ENCODE measurements around the gene IL2RA.

The IL2RA gene

DNA sequence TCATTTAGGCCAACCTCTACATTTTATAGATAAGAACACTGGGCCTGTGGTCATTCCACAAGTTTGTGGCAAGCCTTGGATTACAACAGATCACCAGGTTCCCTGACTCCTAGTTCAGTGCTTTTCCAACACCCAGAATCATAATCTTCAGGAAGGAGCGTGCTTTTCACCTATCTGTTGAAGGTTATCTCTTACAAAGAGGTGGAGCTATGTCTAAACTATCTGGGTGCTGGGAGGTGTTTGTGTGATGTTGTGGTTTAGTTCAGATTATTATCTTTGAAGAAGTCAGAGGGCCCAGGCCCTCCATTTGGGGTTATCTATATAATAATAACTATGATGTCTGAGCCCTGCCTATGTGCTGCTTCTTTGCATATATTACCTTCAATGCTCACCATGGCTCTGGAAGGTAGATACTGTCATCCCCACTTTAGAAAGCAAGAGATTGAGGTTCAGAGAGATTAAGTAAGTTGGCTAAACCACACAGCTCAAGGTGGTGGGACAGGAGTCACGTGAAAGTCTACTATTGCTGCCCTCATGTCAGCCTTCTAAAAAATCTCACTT lies 24.0 kb downstream of the IL2RA start:
- DNase-seq (ENCODE audit: low read depth in 2 of 2), result no peak

GRCh38 chr10:6037422-6037821 lies 24.7 kb downstream of the IL2RA start:
- DNase-seq (ENCODE audit: low read depth in 2 of 2), result no peak

DNA sequence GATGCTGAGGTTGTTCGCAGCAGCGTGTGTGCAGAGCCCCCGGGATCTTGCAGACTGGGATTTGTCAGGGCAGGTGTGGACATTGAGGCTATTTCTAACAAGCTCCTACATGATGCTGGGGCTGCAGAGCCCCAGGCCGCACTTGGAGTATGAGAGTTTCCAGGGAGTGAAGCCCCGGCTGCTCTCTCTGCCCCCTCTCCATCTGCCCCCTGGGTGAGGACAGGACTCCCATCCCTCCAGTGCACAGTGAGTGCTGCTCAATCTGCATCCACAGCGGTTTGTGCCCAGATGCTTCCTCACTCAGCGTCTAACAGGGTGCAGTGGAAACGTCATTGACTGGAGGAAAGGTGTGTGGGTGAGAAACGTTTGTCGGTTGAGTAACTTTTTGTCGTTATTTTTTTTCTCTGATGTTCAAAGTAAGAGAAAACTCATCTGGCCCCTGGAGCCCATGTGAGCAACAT lies 25.3 kb downstream of the IL2RA start:
- DNase-seq (ENCODE audit: low read depth in 2 of 2), result no peak

- no peak for DNase-seq (ENCODE audit: low read depth in 2 of 2)
These were observed 26.1 kb downstream of the IL2RA start for GRCh38 chr10:6035931-6036575.

GRCh38 chr10:6035101-6035834 lies 26.9 kb downstream of the IL2RA start:
- no peak for DNase-seq (ENCODE audit: low read depth in 2 of 2)

GRCh38 chr10:6034371-6034770 lies 27.8 kb downstream of the IL2RA start:
- no peak for DNase-seq (ENCODE audit: low read depth in 2 of 2)

- DNase-seq (ENCODE audit: low read depth in 2 of 2), result no peak
These were observed 28.2 kb downstream of the IL2RA start for GRCh38 chr10:6033954-6034353.

DNA sequence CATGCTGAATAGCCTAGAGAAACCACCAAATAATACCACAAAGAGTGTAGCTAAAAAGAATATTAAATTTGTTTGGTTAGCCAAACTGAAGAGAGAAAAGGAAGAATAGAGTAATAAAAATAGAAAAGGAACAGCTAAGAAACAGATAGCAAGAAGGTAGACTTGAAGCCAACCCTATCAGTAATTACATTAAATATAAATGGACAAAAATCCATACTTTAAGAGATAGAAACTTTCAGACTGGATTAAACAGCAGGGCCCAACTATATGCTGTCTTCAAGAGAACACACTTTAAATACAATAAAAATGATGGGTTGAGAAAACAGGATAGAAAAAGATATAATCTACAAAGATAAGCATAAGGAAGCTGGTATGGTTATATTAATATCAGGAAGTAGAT lies 31.2 kb downstream of the IL2RA start:
- no peak for DNase-seq (ENCODE audit: low read depth in 2 of 2)

GRCh38 chr10:6030217-6030616 lies 31.9 kb downstream of the IL2RA start:
- no peak for DNase-seq (ENCODE audit: low read depth in 2 of 2)

DNA sequence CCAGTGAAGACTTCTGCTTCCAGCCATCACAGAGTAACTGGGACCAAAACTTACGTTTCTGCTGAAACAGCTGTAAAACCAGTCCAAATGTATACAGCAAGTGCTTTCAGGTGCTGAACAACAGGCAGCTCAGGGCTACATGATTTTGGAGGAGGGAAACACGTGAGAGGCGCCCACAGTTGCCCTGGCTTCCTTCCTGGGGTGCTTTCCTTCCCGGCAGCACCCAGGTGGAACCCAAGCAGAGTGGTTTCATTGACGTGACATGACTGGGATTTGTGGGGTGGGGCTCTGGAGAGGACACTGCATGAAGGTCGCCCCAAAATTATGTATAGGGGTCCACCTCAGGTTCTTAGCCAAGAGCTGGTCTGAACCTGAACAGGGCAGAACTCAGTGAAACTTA lies 34.2 kb downstream of the IL2RA start:
- DNase-seq (ENCODE audit: low read depth in 2 of 2), result no peak

GRCh38 chr10:6025683-6026255 lies 36.4 kb downstream of the IL2RA start:
- no peak for DNase-seq (ENCODE audit: low read depth in 2 of 2)

- DNase-seq (ENCODE audit: low read depth in 2 of 2), result no peak
These were observed 37.9 kb downstream of the IL2RA start for GRCh38 chr10:6024334-6024682.

DNA sequence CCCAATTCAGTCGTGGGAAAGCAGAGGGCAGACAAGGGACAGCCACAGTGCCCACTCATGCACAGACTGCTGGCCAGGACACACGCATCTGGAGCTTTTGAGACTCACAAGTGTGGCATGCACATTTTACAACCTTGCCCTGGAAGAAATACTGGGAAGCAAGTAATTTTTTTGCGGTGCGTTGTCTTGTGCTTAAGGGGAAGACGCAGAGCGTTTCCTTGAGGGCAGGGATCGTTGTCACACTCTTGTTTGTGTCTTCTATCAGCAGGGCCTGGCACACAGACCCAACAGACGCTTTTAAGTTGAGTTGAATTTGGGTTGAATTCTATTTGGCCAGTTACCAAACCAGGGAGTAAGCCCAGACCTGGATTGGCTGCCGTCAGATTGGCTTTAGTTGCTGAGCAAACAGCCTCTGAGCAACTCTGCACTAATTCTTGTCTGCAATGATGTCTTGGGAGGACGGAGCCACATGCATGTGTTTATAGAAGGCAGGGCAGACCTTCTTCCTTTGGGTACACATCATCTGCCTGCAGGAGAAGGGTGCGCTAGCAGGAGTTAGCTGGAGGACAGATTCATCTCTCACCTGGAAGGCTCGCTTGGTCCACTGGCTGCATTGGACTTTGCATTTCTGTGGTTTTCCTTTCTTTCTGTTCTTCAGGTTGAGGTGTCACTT lies 38.4 kb downstream of the IL2RA start:
- DNase-seq (ENCODE audit: low read depth in 2 of 2), result no peak

DNA sequence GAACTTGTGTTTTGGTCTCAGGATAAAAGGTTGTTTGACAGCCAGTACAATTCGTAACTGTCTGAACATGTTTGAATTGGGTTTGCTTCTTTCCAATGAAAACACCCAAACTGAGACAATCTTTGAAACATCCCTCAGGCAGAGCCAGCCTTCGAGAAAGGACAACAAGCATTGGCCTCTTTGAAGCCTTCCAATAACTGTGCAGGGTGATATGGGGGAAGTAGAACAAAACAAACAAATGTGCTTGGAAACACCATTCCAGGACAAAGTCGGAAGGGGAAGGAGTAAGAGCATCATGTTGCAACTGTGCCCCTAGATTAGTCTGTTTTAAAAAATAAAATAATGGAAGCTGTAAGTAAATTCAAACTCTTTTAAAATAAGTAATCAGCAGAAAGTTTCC lies 39.5 kb downstream of the IL2RA start:
- DNase-seq (ENCODE audit: low read depth in 2 of 2), result no peak

DNA sequence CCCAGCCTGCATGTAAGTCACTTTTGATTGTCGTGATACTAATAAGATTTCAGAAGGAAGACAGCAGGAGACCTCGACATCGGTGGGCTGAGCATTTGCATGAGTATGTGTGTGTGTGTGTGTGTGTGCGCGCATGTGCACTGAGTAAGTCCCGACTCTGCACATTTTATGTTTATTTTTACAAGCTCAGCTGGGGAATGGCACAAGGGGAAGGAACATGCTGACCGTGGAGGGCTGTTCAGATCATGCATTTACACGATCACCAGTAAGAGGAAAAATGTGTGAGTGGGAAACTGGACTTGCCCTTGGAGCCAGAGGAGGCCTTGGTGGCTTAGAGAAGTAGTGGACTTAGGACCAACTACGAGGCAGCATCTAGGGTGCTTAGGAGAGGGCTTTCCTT lies 41.3 kb downstream of the IL2RA start:
- no peak for DNase-seq (ENCODE audit: low read depth in 2 of 2)

GRCh38 chr10:6019796-6020195 lies 42.4 kb downstream of the IL2RA start:
- no peak for DNase-seq (ENCODE audit: low read depth in 2 of 2)

DNA sequence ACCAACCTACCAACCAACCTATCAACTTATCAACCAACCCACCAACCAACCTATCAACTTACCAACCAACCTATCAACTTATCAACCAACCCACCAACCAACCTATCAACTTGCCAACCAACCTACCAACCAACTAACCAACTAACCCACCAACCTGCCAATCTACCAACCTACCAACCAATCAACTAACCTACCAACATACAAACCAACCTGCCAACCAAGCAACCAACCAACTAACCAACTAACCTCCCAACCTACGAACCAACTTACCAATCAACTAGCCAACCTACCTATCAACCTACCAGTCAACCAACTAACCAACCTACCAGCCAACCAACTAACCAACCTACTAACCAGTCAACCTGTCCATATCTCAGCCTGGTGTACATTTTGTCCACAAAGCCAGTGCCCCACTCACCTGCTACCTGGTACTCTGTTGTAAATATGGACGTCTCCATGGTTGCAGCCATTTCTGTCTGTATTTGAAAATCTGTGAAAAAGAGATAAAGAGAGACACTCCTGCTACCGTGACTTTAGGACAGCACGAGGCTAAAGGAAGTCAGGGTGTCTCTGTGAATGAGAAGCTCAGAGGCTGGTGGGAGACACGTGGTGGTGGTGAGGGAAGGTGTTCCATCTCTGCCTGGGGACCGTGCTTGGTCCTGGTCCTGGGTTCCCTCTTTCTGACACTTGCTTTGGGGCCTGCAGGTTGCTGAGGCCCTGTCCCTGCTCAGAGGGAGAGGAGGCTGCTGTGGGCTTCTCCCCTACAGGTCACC lies 43.0 kb downstream of the IL2RA start:
- no peak for DNase-seq (ENCODE audit: low read depth in 2 of 2)

GRCh38 chr10:6018422-6018821 lies 43.7 kb downstream of the IL2RA start:
- DNase-seq (ENCODE audit: low read depth in 2 of 2), result no peak

DNA sequence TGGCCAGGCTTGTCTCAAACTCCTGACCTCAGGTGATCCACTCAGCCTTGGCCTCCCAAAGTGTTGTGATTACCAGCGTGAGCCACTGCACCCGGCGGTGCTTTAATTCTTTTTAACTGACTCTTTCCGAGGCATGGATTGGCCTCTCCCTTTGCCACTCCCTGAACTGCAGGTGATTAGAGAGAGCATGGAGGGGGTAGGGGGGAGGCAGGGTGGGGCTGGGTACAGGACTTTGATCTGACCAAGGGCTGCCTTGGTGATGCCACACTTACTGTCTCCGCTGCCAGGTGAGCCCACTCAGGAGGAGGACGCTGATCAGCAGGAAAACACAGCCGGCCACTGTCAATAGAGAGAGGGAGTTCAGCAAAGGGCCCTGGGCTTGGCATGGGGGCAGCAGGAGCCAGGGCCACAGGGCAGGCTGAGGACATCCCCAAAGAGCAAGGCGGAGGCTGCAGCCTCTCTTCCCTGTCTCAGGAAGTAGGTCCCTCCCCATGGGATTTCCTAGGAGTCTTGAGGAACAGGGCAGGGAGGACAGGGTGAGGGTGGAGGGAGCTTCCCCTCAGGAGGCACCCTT lies 44.3 kb downstream of the IL2RA start:
- DNase-seq (ENCODE audit: low read depth in 2 of 2), result no peak

DNA sequence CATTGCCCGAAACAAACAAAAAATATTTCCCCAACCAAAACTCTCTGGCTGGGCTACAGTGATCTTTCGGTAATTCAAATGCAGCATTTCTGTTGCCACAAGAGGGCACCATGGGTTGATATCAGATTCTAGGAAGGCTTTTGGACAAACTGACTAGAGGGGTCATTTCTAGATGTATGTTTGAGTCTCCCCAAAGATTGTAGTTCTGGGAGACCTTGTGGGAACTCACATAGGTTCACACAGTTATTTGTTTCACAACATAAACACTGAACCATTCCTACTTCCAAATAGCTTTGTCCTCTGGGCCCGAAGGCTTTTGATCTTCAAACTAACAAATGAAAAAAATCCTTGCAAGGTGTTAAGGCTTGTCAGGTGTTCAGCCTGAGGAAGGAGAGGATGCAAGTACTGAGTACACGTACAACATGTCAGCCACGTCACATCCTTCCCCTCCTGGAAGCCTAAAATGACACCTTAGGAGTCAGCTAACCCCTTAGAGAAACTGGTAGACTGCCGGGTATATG lies 47.9 kb downstream of the IL2RA start:
- peak; percentile 35 to 39 for DNase-seq (ENCODE audit: low read depth in 2 of 2)
